Activated T-helper 1 cell treated with anti-CD3 and anti-CD28 coated beads, Interleukin-12 subunit alpha, Interleukin-12 subunit beta, Interleukin-2, Interleukin-4 antibody, amounts not matched to agents 30 ng/mL and 10 ng/mL and 1 ng/mL, durations not matched to agents 14 hours and 24 hours and 36 hours (primary cell): Measurements from ENCODE around the gene C9orf78. TPM values are rescaled to one million over a fixed set of nuclear protein-coding genes. Genes with fewer than 3 reads are reported as not detected.
"Not testable (repeated sequence)": the region's sequence is repeated elsewhere in the genome, so short reads cannot be mapped to it uniquely, and the experiment has no call there.

ENCODE experiments used
- DNase-seq: peaks from one replicate; pipeline ENCODE4 v3.0.0; 2021; ENCODE audit warnings: low spot score
- H3K27ac Mint-ChIP-seq: one replicate; pipeline ENCODE4 v1.8.0; 2021; ENCODE audit warnings: mild to moderate bottlenecking, mixed read lengths
- H3K27me3 Mint-ChIP-seq: one replicate; pipeline ENCODE4 v1.8.0; 2022; ENCODE audit warnings: mild to moderate bottlenecking, moderate library complexity, mixed read lengths; ENCODE audit not compliant: insufficient read depth
- H3K36me3 Mint-ChIP-seq: one replicate; pipeline ENCODE4 v1.8.0; 2021; ENCODE audit warnings: low read depth, mixed read lengths
- H3K4me1 Mint-ChIP-seq: one replicate; pipeline ENCODE4 v1.8.0; 2021; ENCODE audit warnings: low read depth, mixed read lengths
- H3K4me3 Mint-ChIP-seq: one replicate; pipeline ENCODE4 v1.8.0; 2021; ENCODE audit warnings: mild to moderate bottlenecking, moderate library complexity, mixed read lengths
- H3K9me3 Mint-ChIP-seq: one replicate; pipeline ENCODE4 v1.8.0; 2021; ENCODE audit warnings: mixed read lengths
- intact Hi-C: fragments of 100-400 bp; cut with micrococcal nuclease; formaldehyde crosslinking; loops from one replicate; pipeline ENCODE4 v1.15.1; 2024
- total RNA-seq: library from RNA; stranded (reverse); gene quantifications from 2 replicates; pipeline ENCODE4 v1.2.3, GENCODE V29; 2022

The C9orf78 gene
- total RNA-seq, 1 donor from 2014 or later: 67.4 TPM

- H3K27ac Mint-ChIP-seq: no peak overlapping the region
- peaks cover 62% of the 10 kb centered on the region for H3K36me3 Mint-ChIP-seq
- H3K4me3 Mint-ChIP-seq: no peak overlapping the region
- H3K9me3 Mint-ChIP-seq: no peaks in the 10 kb centered on the region
- no peak for DNase-seq
- H3K4me1 Mint-ChIP-seq: peaks cover 28% of the 10 kb centered on the region
- no peaks in the 10 kb centered on the region for H3K27me3 Mint-ChIP-seq
- intact Hi-C loops: no loop called here
Observed at GRCh38 chr9:129810116-129810515, 25.0 kb downstream of the C9orf78 start.

DNA sequence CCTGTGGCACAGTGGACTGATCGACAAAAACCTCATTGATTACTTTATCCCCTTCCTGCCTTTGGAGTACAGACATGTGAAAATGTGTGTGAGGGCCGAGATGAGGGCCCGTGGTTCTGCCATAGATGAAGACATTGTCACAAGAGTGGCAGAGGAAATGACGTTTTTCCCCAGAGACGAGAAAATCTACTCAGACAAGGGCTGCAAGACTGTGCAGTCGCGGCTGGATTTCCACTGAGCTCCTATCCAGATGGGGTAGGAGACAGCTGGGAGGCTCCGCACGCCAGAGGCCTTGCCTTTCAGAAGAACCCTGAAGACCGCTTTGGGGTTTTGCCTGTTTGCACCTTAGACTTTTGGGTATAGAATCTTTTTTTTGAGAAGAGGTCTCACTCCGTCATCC, 25.7 kb downstream of the C9orf78 start:
- Mint-ChIP-seq H3K36me3 (peaks cover 55% of the 10 kb centered on the region), H3K4me3 (no peak overlapping the region), H3K9me3 (no peaks in the 10 kb centered on the region)

GRCh38 chr9:129806061-129806460, 29.0 kb downstream of the C9orf78 start:
- no peak overlapping the region for H3K4me3 Mint-ChIP-seq
- H3K4me1 Mint-ChIP-seq: peaks cover 34% of the 10 kb centered on the region
- intact Hi-C loops: no loop called here
- DNase-seq: no peak
- H3K27ac Mint-ChIP-seq: no peak overlapping the region
- H3K9me3 Mint-ChIP-seq: no peaks in the 10 kb centered on the region
- peaks cover 47% of the 10 kb centered on the region for H3K36me3 Mint-ChIP-seq
- H3K27me3 Mint-ChIP-seq: no peaks in the 10 kb centered on the region

More for the DNA sequence above, 25.7 kb downstream of the C9orf78 start:
- no peak for DNase-seq
- intact Hi-C loops: no loop called here
- peaks cover 28% of the 10 kb centered on the region for H3K4me1 Mint-ChIP-seq
- H3K27ac Mint-ChIP-seq: no peak overlapping the region
- no peaks in the 10 kb centered on the region for H3K27me3 Mint-ChIP-seq

GRCh38 chr9:129803676-129804060, 31.4 kb downstream of the C9orf78 start:
- intact Hi-C loops: loop anchor here (1.0 to 5.0 kb wide), 5 partner anchors 21 to 1431 kb away; partner anchors contain the start of genes C9orf78, TOR1A, URM1 and USP20
- Mint-ChIP-seq H3K4me3 (peak overlapping the region; percentile 90), H3K36me3 (peaks cover 29% of the 10 kb centered on the region), H3K27ac (peak overlapping the region; percentile 68), H3K4me1 (peaks cover 31% of the 10 kb centered on the region), H3K27me3 (no peaks in the 10 kb centered on the region), H3K9me3 (no peaks in the 10 kb centered on the region)
- DNase-seq: no peak

DNA sequence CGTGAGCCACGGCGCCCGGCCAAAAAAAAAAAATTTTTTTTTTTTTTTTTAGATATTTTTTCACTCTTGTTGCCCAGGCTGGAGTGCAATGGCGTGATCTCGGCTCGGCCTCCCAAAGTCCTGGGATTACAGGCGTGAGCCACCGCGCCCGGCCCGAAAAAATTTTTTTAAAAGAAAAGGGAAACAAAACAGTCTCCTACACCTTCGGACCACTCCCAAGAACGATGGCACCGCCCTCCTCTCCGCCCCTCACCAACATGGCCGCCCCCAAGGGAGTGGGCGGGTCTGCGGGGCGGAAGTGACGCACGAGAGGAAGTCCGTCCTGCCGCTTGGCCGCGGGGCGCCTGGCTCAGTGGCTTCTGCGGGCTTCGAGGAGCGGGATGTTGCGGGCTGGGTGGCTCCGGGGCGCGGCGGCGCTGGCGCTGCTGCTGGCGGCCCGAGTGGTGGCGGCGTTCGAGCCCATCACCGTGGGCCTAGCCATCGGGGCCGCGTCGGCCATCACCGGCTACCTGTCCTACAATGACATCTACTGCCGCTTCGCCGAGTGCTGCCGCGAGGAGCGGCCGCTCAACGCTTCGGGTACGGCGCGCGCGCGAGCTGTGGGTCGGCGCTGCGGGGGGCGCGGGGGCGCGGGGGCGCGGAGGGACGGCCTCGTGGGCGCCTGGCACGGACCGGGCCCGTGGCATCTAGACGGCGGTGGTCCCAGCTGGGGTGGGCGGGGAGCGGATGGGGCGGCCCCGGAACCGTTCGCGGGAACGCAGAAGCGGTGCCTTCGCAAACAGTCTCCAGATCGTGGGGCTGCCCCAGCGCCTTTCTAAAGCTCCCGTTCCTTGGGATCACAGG, 32.0 kb downstream of the C9orf78 start, which contains the start of gene TOR1B:
Gene TOR1B, plus strand, starts transcription at position 352 of the 843 bp plus-strand sequence. Its CDS starts 29 bp downstream, at position 381.
- Mint-ChIP-seq H3K4me1 (peaks cover 31% of the 10 kb centered on the region), H3K4me3 (peak within 1 kb of the TSS; percentile 90), H3K27me3 (no peaks in the 10 kb centered on the region), H3K9me3 (no peaks in the 10 kb centered on the region), H3K36me3 (peaks cover 26% of the 10 kb centered on the region), H3K27ac (peak within 1 kb of the TSS; percentile 90)
- DNase-seq: peak; percentile 94
- intact Hi-C loops: loop anchor here (1.0 to 5.0 kb wide), 5 partner anchors 21 to 1431 kb away; partner anchors contain the start of genes C9orf78, TOR1A, URM1 and USP20

DNA sequence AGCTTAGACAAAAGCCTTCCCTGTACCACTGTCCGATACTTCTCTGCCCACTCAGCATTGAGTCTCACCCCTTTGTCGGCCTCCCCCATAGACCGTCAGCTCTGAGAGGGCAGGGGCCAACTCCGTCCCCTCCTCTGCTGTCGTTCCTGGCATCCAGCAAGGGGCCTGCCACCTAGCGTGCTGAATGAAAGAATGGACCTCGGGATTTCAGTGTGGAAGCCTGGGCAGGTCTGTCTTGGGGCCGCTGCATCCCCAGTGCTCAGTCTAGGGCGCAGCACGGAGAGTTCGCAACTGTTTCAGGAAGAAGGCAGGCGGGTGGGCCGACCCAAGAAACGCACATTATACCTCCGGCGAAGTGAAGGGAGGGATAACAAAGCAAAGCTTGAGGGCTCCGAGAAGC, 33.6 kb downstream of the C9orf78 start:
- Mint-ChIP-seq H3K27me3 (no peaks in the 10 kb centered on the region), H3K4me1 (peaks cover 24% of the 10 kb centered on the region), H3K9me3 (no peaks in the 10 kb centered on the region), H3K27ac (no peak overlapping the region), H3K36me3 (peaks cover 16% of the 10 kb centered on the region), H3K4me3 (peak overlapping the region; percentile 29)
- intact Hi-C loops: loop anchor here (5.0 kb wide), 2 partner anchors 664 to 1429 kb away; partner anchors contain the start of gene URM1
- DNase-seq: no peak

- peaks cover 2% of the 10 kb centered on the region for H3K36me3 Mint-ChIP-seq
- intact Hi-C loops: no loop called here
- DNase-seq: no peak
- H3K27ac Mint-ChIP-seq: no peak overlapping the region
- no peaks in the 10 kb centered on the region for H3K9me3 Mint-ChIP-seq
- H3K4me3 Mint-ChIP-seq: no peak overlapping the region
- H3K4me1 Mint-ChIP-seq: peaks cover 9% of the 10 kb centered on the region
- peaks cover 6% of the 10 kb centered on the region for H3K27me3 Mint-ChIP-seq
Observed at GRCh38 chr9:129798973-129799372, 36.1 kb downstream of the C9orf78 start.

DNA sequence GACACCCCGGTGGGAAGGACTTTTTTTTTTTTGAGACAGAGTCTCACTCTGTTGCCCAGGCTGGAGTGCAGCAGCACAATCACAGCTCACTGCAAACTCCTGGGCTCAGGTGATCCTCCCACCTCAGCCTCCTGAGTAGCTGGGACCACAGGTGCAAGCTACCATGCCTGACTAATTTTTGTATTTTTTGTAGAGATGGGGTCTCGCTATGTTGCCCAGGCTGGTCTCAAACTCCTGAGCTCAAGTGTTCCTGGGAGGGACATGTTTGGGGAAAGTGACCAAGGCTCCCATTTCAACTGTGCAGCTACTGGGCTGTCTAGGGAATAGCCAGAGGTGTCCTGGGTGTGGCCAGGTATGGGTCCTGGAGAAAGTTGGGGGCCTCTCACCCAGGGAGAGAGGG, 39.0 kb downstream of the C9orf78 start:
- H3K9me3 Mint-ChIP-seq, H3K4me1 Mint-ChIP-seq, intact Hi-C loops, H3K27ac Mint-ChIP-seq, H3K36me3 Mint-ChIP-seq, H3K4me3 Mint-ChIP-seq, H3K27me3 Mint-ChIP-seq, DNase-seq: not testable (repeated sequence)

- Mint-ChIP-seq H3K4me1 (peaks cover 11% of the 10 kb centered on the region), H3K9me3 (no peaks in the 10 kb centered on the region), H3K4me3 (no peak overlapping the region), H3K36me3 (no peaks in the 10 kb centered on the region), H3K27ac (no peak overlapping the region), H3K27me3 (peaks cover 10% of the 10 kb centered on the region)
- intact Hi-C loops: no loop called here
- no peak for DNase-seq
Observed at GRCh38 chr9:129794549-129794948, 40.5 kb downstream of the C9orf78 start.

- Mint-ChIP-seq H3K4me1 (peaks cover 16% of the 10 kb centered on the region), H3K4me3 (no peak overlapping the region), H3K36me3 (no peaks in the 10 kb centered on the region), H3K27ac (no peak overlapping the region), H3K9me3 (no peaks in the 10 kb centered on the region), H3K27me3 (peaks cover 15% of the 10 kb centered on the region)
- intact Hi-C loops: no loop called here
- no peak for DNase-seq
Observed at GRCh38 chr9:129786481-129786880, 48.6 kb downstream of the C9orf78 start.

- Mint-ChIP-seq H3K9me3 (no peaks in the 10 kb centered on the region), H3K4me1 (peaks cover 16% of the 10 kb centered on the region), H3K27ac (no peak overlapping the region), H3K4me3 (no peak overlapping the region), H3K36me3 (no peaks in the 10 kb centered on the region), H3K27me3 (peaks cover 15% of the 10 kb centered on the region)
- intact Hi-C loops: no loop called here
- no peak for DNase-seq
Observed at GRCh38 chr9:129785866-129786265, 49.2 kb downstream of the C9orf78 start.

GRCh38 chr9:129784970-129785369, 50.1 kb downstream of the C9orf78 start:
- not testable (repeated sequence) for H3K36me3 Mint-ChIP-seq, H3K4me3 Mint-ChIP-seq, H3K4me1 Mint-ChIP-seq, H3K9me3 Mint-ChIP-seq, H3K27ac Mint-ChIP-seq, DNase-seq
- H3K27me3 Mint-ChIP-seq: peaks cover 14% of the 10 kb centered on the region
- intact Hi-C loops: loop anchor here (5.0 kb wide), 1 partner anchor 158 kb away; the partner anchor contains the start of gene NTMT1
